Measurements from ENCODE around the gene CERS6. TPM values are rescaled to one million over a fixed set of nuclear protein-coding genes. Genes with fewer than 3 reads are reported as not detected.

The CERS6 gene
- total and polyA plus RNA-seq, 2 of the 8 experiments (the other 6 are each of a cell fraction or from before 2014, with no cell fraction given): 6.8 to 28.2 TPM

GRCh38 chr2:168748461-168748860 is 292.4 kb downstream of the CERS6 start:
- no peak overlapping the region for H2BK20ac ChIP-seq (ENCODE audit: low read length)
- no peak overlapping the region for H2AK5ac ChIP-seq (ENCODE audit: low read depth, low read length)
- H2AFZ ChIP-seq (ENCODE audit: low read length): no peak overlapping the region
- no peak overlapping the region for H2BK12ac ChIP-seq (ENCODE audit: low read depth, low read length)
- no peak overlapping the region for H3K4me3 ChIP-seq (ENCODE audit: extremely low read depth in 1 of 4, insufficient read depth in 2 of 4, low read depth in 3 of 4, low read length in 4 of 4)
- no peak for TF ChIP-seq SUZ12 (IDR thresholded peaks at IDR 0.05; ENCODE audit: low read length)
- no peak for TF ChIP-seq CHD2 (IDR thresholded peaks at IDR 0.05; ENCODE audit: low read length)
- TF ChIP-seq SP1 (IDR thresholded peaks at IDR 0.05; ENCODE audit: low read depth, low read length): no peak
- TF ChIP-seq BCL11A (IDR thresholded peaks at IDR 0.05; ENCODE audit: low read depth in 2 of 2, low read length in 2 of 2): no peak
- TF ChIP-seq HDAC6 (IDR thresholded peaks at IDR 0.05; ENCODE audit: low read depth, low read length): no peak
- H4K8ac ChIP-seq (ENCODE audit: extremely low read depth, insufficient read depth, low read length): 0 out of 2 replicates have a peak overlapping the region, but pooled peaks have one; percentile 16
- no peaks in the 10 kb centered on the region for H3K27me3 ChIP-seq (replicated peaks in 1 of 4; ENCODE audit: control insufficient read depth in 3 of 4, extremely low read depth in 1 of 4, insufficient read depth in 3 of 4, low read length in 3 of 4)
- no peaks in the 10 kb centered on the region for H3K36me3 ChIP-seq (ENCODE audit: control insufficient read depth in 2 of 4, insufficient read depth in 4 of 4, low read length in 3 of 4)
- no peaks in the 10 kb centered on the region for H3K79me1 ChIP-seq (ENCODE audit: low read depth, low read length)
- H4K5ac ChIP-seq (ENCODE audit: insufficient read length, low read depth, low read length): no peak overlapping the region
- no peak overlapping the region for H2BK5ac ChIP-seq (ENCODE audit: low read depth, low read length)
- no peaks in the 10 kb centered on the region for H4K20me1 ChIP-seq (replicated peaks in 1 of 2; ENCODE audit: control insufficient read depth in 1 of 2, insufficient read depth in 2 of 2, low read length in 2 of 2)
- ChIA-PET CTCF (ENCODE audit: partially characterized antibody) (interaction anchor here (1.2 to 2.1 kb wide), 4 partner anchors 10 to 401 kb away, joined by 3 to 12 read pairs (median 8); no protein-coding TSS in a partner anchor), POLR2A (ENCODE audit: partially characterized antibody) (no interaction called here)
- no peak overlapping the region for H3K56ac ChIP-seq (replicated peaks; ENCODE audit: insufficient read length, low read depth, low read length)
- no peak overlapping the region for H3K4ac ChIP-seq (replicated peaks; ENCODE audit: insufficient read length, low read depth, low read length)
- H3K9me3 ChIP-seq (ENCODE audit: insufficient read depth in 2 of 2, low read depth in 1 of 2, low read length in 1 of 2): no peaks in the 10 kb centered on the region
- H2BK120ac ChIP-seq (replicated peaks; ENCODE audit: low read depth, low read length): no peak overlapping the region
- H2BK15ac ChIP-seq (ENCODE audit: low read length): no peak overlapping the region
- no peak overlapping the region for H3K18ac ChIP-seq (ENCODE audit: extremely low read depth, low read length)
- H3K4me1 ChIP-seq (replicated peaks in 1 of 4; ENCODE audit: control insufficient read depth in 3 of 4, insufficient read depth in 4 of 4, low read length in 3 of 4): peaks cover 0 to 4% (median 2%) of the 10 kb centered on the region in 4 experiments; a peak in 2 of 7 replicates
- H3K14ac ChIP-seq (ENCODE audit: insufficient read length): no peak overlapping the region
- DNase-seq (ENCODE audit: low read depth in 1 of 2, low spot score in 2 of 2): no peak
- H4K91ac ChIP-seq (replicated peaks; ENCODE audit: insufficient read length, low read length): no peak overlapping the region
- H3K23ac ChIP-seq (ENCODE audit: insufficient read length): no peak overlapping the region
- H3K79me2 ChIP-seq (ENCODE audit: control insufficient read depth in 1 of 2, insufficient read depth in 2 of 2, low read length in 2 of 2): no peaks in the 10 kb centered on the region
- no peak overlapping the region for H3K27ac ChIP-seq (ENCODE audit: low read depth, low read length)
- no peak overlapping the region for H3K4me2 ChIP-seq (ENCODE audit: insufficient read depth in 1 of 2, low read depth in 2 of 2, low read length in 2 of 2)
- 90% methylated on average over 5 of the region's 5 CpGs; no CpG with 5 or more reads in 1 of the 2 experiments for WGBS, 2 experiments (ENCODE audit: extremely low coverage in 1 of 2, insufficient coverage in 1 of 2, insufficient read length in 1 of 2, insufficient replicate concordance in 2 of 2, low coverage in 1 of 2, low lambda C conversion rate in 2 of 2, missing lambda C conversion rate in 1 of 2)
- no peak for FAIRE-seq
- H3K23me2 ChIP-seq (ENCODE audit: low read depth, low read length): no peaks in the 10 kb centered on the region
- H3K9ac ChIP-seq (replicated peaks in 1 of 4; ENCODE audit: extremely low read depth in 1 of 4, low read depth in 3 of 4, low read length in 3 of 4): no peak overlapping the region
